HCT116 (cell line): ENCODE results near the gene ACBD6. TPM values are rescaled to one million over a fixed set of nuclear protein-coding genes. Genes with fewer than 3 reads are reported as not detected.

Experiments
- ATAC-seq: fragments of 200-7000 bp; cut with Tn5 transposase; 2 replicates; pipeline ENCODE4 v1.9.1; 2020; ENCODE audit warnings: mild to moderate bottlenecking, moderate library complexity
- BruUV-seq: library from RNA; stranded (reverse); fragments of 400-500 nt; replicated peaks from 2 replicates; lab custom pipeline; 2021; lab: Mats Ljungman, UMichigan
- CTCF ChIA-PET: fragments of 300-600 bp; sonication (Branson Sonifier 250); formaldehyde crosslinking; loops from one replicate; lab custom pipeline; 2021; ENCODE audit warnings: antibody characterized with exemption; lab: Charles Lee
- POLR2A ChIA-PET: fragments of 300-600, 350-600 bp; sonication (Branson Sonifier 250); formaldehyde crosslinking; loops from one replicate; lab custom pipeline; 2021; ENCODE audit warnings: antibody characterized with exemption; lab: Charles Lee
- RAD21 ChIA-PET, 2 experiments: fragments of 300-600 bp; sonication (Branson Sonifier 250); formaldehyde crosslinking; loops; one replicate each; lab custom pipeline; 2023; ENCODE audit warnings: low total read pairs in 2 of 2; ENCODE audit not compliant: uncharacterized antibody in 2 of 2, unreplicated experiment in 2 of 2, low non-redundant PET in 1 of 2; lab: Charles Lee
- DNase-seq: peaks from one replicate; pipeline ENCODE4 v3.0.0-alpha.2; 2010; ENCODE audit warnings: low read depth, low spot score
- H2AFZ ChIP-seq: fragments of 200-600 bp; shearing (Covaris generic), sonication (generic); 2 replicates; pipeline ENCODE4 v1.6.1; 2017; ENCODE audit warnings: low read depth, mixed run types, mixed read lengths, antibody characterized with exemption, low read length; ENCODE audit not compliant: poor library complexity, severe bottlenecking
- H3K27ac ChIP-seq: 2 replicates; pipeline ENCODE4 v1.5.1; 2012; ENCODE audit warnings: low read depth, low read length
- H3K27me3 ChIP-seq: fragments of 200-600 bp; sonication (generic); 2 replicates; pipeline ENCODE4 v1.6.1; 2016; ENCODE audit warnings: mixed run types, low read length, mixed read lengths; ENCODE audit not compliant: insufficient read depth
- H3K36me3 ChIP-seq, 2 experiments: fragments of 200-500 bp in 1 of 2; fragments of 200-600 bp in 1 of 2; sonication (Bioruptor generic) in 1 of 2; sonication (generic) in 1 of 2; 2 replicates each; pipeline versions ENCODE4 v1.5.1 to v1.6.1; 2014 to 2016; ENCODE audit warnings: low read length in 2 of 2, inconsistent platforms in 1 of 2, mixed read lengths in 1 of 2, mixed run types in 1 of 2; ENCODE audit not compliant: insufficient read depth in 2 of 2, control insufficient read depth in 1 of 2
- H3K4me1 ChIP-seq, 2 experiments: fragments of 200-600 bp in 1 of 2; sonication (generic) in 1 of 2; 2 replicates each; pipeline versions ENCODE4 v1.5.1 to v1.6.1; 2012 to 2017; ENCODE audit warnings: low read length in 2 of 2, inconsistent platforms in 1 of 2, mild to moderate bottlenecking in 1 of 2, mixed read lengths in 1 of 2, mixed run types in 1 of 2, moderate library complexity in 1 of 2; ENCODE audit not compliant: insufficient read depth in 2 of 2, control insufficient read depth in 1 of 2
- H3K4me2 ChIP-seq: fragments of 200-600 bp; sonication (generic); 2 replicates; pipeline ENCODE4 v1.6.1; 2017; ENCODE audit warnings: mixed run types, low read length, mixed read lengths
- H3K4me3 ChIP-seq, 2 experiments: fragments of 200-600 bp in 1 of 2; sonication (generic) in 1 of 2; replicated peaks in 1 of 2; 2 replicates each; pipeline ENCODE4 v1.5.1; 2011 to 2016; ENCODE audit warnings: low read length in 2 of 2, control low read depth in 1 of 2, low read depth in 1 of 2, mild to moderate bottlenecking in 1 of 2, mixed read lengths in 1 of 2, mixed run types in 1 of 2
- H3K79me2 ChIP-seq: fragments of 200-600 bp; sonication (generic); 2 replicates; pipeline ENCODE4 v1.6.1; 2017; ENCODE audit warnings: mild to moderate bottlenecking, mixed run types, low read length, moderate library complexity, mixed read lengths; ENCODE audit not compliant: insufficient read depth
- H3K9ac ChIP-seq: fragments of 200-600 bp; sonication (generic); 2 replicates; pipeline ENCODE4 v1.6.1; 2016; ENCODE audit warnings: low read length, mixed read lengths
- H3K9me2 ChIP-seq: fragments of 200-600 bp; sonication (generic), shearing (Covaris generic); 2 replicates; pipeline ENCODE4 v1.6.1; 2017; ENCODE audit warnings: mixed run types, mild to moderate bottlenecking, moderate library complexity; ENCODE audit not compliant: insufficient read depth
- H3K9me3 ChIP-seq, 2 experiments: fragments of 200-500 bp in 1 of 2; fragments of 200-600 bp in 1 of 2; sonication (Bioruptor generic) in 1 of 2; sonication (generic) in 1 of 2; 2 replicates each; pipeline ENCODE4 v1.6.1; 2014 to 2017; ENCODE audit warnings: low read length in 2 of 2, mixed read lengths in 2 of 2, inconsistent platforms in 1 of 2, low read depth in 1 of 2, mild to moderate bottlenecking in 1 of 2, mixed run types in 1 of 2, moderate library complexity in 1 of 2; ENCODE audit not compliant: control insufficient read depth in 1 of 2, insufficient read depth in 1 of 2
- H4K20me1 ChIP-seq: fragments of 200-600 bp; sonication (generic), shearing (Covaris generic); 2 replicates; pipeline ENCODE4 v1.6.1; 2017; ENCODE audit warnings: mixed run types, mild to moderate bottlenecking, moderate library complexity; ENCODE audit not compliant: insufficient read depth
- CBX3 ChIP-seq: IDR thresholded peaks from 2 replicates; pipeline ENCODE4 v1.6.1; 2012; ENCODE audit warnings: low read depth
- CEBPB ChIP-seq: IDR thresholded peaks from 2 replicates; pipeline ENCODE4 v1.6.1; 2012; ENCODE audit warnings: low read depth
- CTCF ChIP-seq, 3 experiments: fragments of 200-600 bp in 1 of 3; sonication (generic) in 1 of 3; IDR thresholded peaks in 2 of 3; conservative IDR thresholded peaks in 1 of 3; 2 replicates each; pipeline ENCODE4 v1.5.1; 2012 to 2017; ENCODE audit warnings: low read depth in 2 of 3, low read length in 2 of 3, antibody characterized with exemption in 1 of 3, borderline replicate concordance in 1 of 3, control low read depth in 1 of 3, mild to moderate bottlenecking in 1 of 3, mixed read lengths in 1 of 3, mixed run types in 1 of 3, moderate library complexity in 1 of 3; ENCODE audit not compliant: insufficient read depth in 1 of 3
- EGR1 ChIP-seq: IDR thresholded peaks from 2 replicates; pipeline ENCODE4 v1.6.1; 2012; ENCODE audit warnings: low read depth
- ELF1 ChIP-seq: IDR thresholded peaks from 2 replicates; pipeline ENCODE4 v1.6.1; 2012; ENCODE audit warnings: low read depth, borderline replicate concordance
- EZH2 ChIP-seq: fragments of 200-600 bp; sonication (generic); IDR thresholded peaks from 2 replicates; pipeline ENCODE4 v1.6.1; 2017; ENCODE audit warnings: antibody characterized with exemption, mixed run types
- EZH2phosphoT487 ChIP-seq: fragments of 200-600 bp; IDR thresholded peaks from 2 replicates; pipeline ENCODE4 v1.6.1; 2018; ENCODE audit warnings: antibody characterized with exemption, borderline replicate concordance
- FOSL1 ChIP-seq: IDR thresholded peaks from 2 replicates; pipeline ENCODE4 v1.6.1; 2012; ENCODE audit warnings: low read depth
- JUND ChIP-seq: IDR thresholded peaks from 2 replicates; pipeline ENCODE4 v1.6.1; 2012
- MAX ChIP-seq: IDR thresholded peaks from 2 replicates; pipeline ENCODE4 v1.6.1; 2012
- POLR2AphosphoS5 ChIP-seq: IDR thresholded peaks from 2 replicates; pipeline ENCODE4 v1.6.1; 2011; ENCODE audit warnings: mild to moderate bottlenecking, low read depth, low read length, moderate library complexity
- REST ChIP-seq: IDR thresholded peaks from 2 replicates; pipeline ENCODE4 v1.6.1; 2012; ENCODE audit warnings: low read depth
- SIN3A ChIP-seq: IDR thresholded peaks from 2 replicates; pipeline ENCODE4 v1.6.1; 2012; ENCODE audit warnings: low read depth
- SRF ChIP-seq: IDR thresholded peaks from 2 replicates; pipeline ENCODE4 v1.6.1; 2012; ENCODE audit warnings: low read depth
- TCF7L2 ChIP-seq: IDR thresholded peaks from 2 replicates; pipeline ENCODE4 v1.7.0; 2011; ENCODE audit warnings: borderline replicate concordance, inconsistent platforms; ENCODE audit not compliant: insufficient read depth, insufficient read length; ENCODE audit errors: extremely low read depth
- YY1 ChIP-seq: IDR thresholded peaks from 2 replicates; pipeline ENCODE4 v1.6.1; 2011; ENCODE audit warnings: low read length, low read depth, moderate library complexity, mild to moderate bottlenecking; ENCODE audit not compliant: insufficient replicate concordance; ENCODE audit errors: extremely low read depth
- ZFX ChIP-seq: fragments of 450-650 bp; IDR thresholded peaks from 2 replicates; pipeline ENCODE4 v1.6.1; 2017
- ZNF274 ChIP-seq: fragments of 200-500 bp; sonication (Bioruptor generic); IDR thresholded peaks from 2 replicates; pipeline ENCODE4 v1.6.1; 2014; ENCODE audit warnings: mild to moderate bottlenecking, low read depth, low read length, inconsistent platforms
- intact Hi-C: fragments of 100-400 bp; cut with micrococcal nuclease; formaldehyde crosslinking; loops from 2 replicates; pipeline ENCODE4 v1.10.0; 2022
- total RNA-seq: library from RNA; stranded (reverse); gene quantifications from one replicate; pipeline ENCODE4 v1.2.1, GENCODE V29; 2021; ENCODE audit not compliant: unreplicated experiment
- TF ChIP-seq, protein P1 (sequence below): IDR thresholded peaks from 2 replicates; pipeline ENCODE4 v1.6.1; 2012
- TF ChIP-seq, protein P2 (sequence below): IDR thresholded peaks from 2 replicates; pipeline ENCODE4 v1.6.1; 2011; ENCODE audit warnings: mild to moderate bottlenecking, low read length, moderate library complexity; ENCODE audit not compliant: insufficient replicate concordance; ENCODE audit errors: extremely low read depth

Gene ACBD6
- total RNA-seq, 1 experiment from 2014 or later, result 43.2 TPM

DNA sequence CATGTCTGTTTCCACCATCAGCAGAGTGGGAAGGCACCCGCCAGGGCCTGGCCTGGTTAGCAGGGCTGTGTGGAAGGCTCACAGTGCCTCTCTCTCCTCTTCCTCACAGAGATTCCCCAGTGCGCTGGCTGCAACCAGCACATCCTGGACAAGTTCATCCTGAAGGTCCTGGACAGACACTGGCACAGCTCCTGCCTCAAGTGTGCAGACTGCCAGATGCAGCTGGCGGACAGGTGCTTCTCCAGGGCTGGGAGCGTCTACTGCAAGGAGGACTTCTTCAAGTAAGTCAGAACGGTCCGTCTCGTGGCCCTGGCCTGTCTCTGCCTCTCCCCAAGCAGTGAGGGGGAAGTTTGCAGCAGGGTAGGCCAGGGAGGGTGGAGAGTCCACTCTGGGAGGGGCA lies 254.2 kb downstream of the ACBD6 start:
- Histone ChIP-seq H3K27ac (no peak overlapping the region), H3K9ac (no peak overlapping the region), H3K4me1 (peaks cover 0 to 8% of the 10 kb centered on the region in 2 experiments; a peak in 2 of 4 replicates), H2AFZ (no peak overlapping the region), H4K20me1 (no peaks in the 10 kb centered on the region), H3K4me2 (no peak overlapping the region), H3K79me2 (no peaks in the 10 kb centered on the region), H3K36me3 (no peaks in the 10 kb centered on the region), H3K9me3 (no peaks in the 10 kb centered on the region), H3K9me2 (no peaks in the 10 kb centered on the region), H3K27me3 (no peaks in the 10 kb centered on the region), H3K4me3 (no peak overlapping the region)
- no TSS peak for BruUV-seq
- TF ChIP-seq SRF, result no peak
- TF ChIP-seq MAX, result no peak
- TF ChIP-seq TCF7L2, result no peak
- no peak for TF ChIP-seq EGR1
- no peak for TF ChIP-seq SIN3A
- TF ChIP-seq FOSL1, result no peak
- no peak for TF ChIP-seq CEBPB
- no peak for TF ChIP-seq REST
- no peak for TF ChIP-seq EZH2
- no peak for TF ChIP-seq EZH2phosphoT487
- no peak for TF ChIP-seq POLR2AphosphoS5
- TF ChIP-seq CTCF (IDR thresholded peaks at IDR 0.05 in 2 of 3, conservative IDR thresholded peaks at IDR 0.05 in 1 of 3; ENCODE audit: borderline replicate concordance in 1 of 3, insufficient read depth in 1 of 3, low read depth in 2 of 3, low read length in 2 of 3), result no peak
- TF ChIP-seq JUND, result no peak
- TF ChIP-seq ELF1, result no peak
- TF ChIP-seq ZNF274, result no peak
- no peak for TF ChIP-seq ZFX
- TF ChIP-seq YY1, result no peak
- TF ChIP-seq CBX3, result no peak
- TF ChIP-seq, protein P1, sequence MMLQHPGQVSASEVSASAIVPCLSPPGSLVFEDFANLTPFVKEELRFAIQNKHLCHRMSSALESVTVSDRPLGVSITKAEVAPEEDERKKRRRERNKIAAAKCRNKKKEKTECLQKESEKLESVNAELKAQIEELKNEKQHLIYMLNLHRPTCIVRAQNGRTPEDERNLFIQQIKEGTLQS, result no peak
- TF ChIP-seq, protein P2, sequence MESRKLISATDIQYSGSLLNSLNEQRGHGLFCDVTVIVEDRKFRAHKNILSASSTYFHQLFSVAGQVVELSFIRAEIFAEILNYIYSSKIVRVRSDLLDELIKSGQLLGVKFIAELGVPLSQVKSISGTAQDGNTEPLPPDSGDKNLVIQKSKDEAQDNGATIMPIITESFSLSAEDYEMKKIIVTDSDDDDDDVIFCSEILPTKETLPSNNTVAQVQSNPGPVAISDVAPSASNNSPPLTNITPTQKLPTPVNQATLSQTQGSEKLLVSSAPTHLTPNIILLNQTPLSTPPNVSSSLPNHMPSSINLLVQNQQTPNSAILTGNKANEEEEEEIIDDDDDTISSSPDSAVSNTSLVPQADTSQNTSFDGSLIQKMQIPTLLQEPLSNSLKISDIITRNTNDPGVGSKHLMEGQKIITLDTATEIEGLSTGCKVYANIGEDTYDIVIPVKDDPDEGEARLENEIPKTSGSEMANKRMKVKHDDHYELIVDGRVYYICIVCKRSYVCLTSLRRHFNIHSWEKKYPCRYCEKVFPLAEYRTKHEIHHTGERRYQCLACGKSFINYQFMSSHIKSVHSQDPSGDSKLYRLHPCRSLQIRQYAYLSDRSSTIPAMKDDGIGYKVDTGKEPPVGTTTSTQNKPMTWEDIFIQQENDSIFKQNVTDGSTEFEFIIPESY, result no peak
- CTCF ChIA-PET, result interaction anchor here (1.2 kb wide), 1 partner anchor 16 kb away, joined by 3 read pairs; no protein-coding TSS in a partner anchor
- RAD21 ChIA-PET, result no interaction called here
- DNase-seq (no peak), ATAC-seq (no peak)
- intact Hi-C loops, result no loop called here
- POLR2A ChIA-PET, result no interaction called here
